Measurements from ENCODE around the gene CDC42EP4.

DNA sequence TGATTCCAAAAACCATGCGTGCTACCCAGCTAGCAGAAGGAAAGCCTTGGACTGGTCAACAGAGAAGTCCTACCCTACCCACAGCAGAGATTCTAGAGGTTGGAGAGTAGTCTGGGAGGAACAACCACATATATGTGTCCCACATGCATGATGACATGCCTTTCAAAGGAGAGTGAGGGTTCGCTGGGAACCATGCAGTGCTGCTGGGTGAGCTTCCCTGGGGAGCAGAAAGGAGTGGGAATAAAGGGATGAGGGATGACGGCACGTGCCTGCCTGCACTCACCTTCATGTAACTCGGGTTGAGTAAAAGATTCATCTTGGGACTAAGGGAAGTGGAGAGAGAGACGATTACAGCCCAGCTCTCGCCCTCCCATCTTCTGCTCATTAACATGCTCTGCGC, 59.9 kb downstream of the CDC42EP4 start:
- TF ChIP-seq POLR2A (IDR thresholded peaks at IDR 0.05), result no peak
- TF ChIP-seq, protein P1, sequence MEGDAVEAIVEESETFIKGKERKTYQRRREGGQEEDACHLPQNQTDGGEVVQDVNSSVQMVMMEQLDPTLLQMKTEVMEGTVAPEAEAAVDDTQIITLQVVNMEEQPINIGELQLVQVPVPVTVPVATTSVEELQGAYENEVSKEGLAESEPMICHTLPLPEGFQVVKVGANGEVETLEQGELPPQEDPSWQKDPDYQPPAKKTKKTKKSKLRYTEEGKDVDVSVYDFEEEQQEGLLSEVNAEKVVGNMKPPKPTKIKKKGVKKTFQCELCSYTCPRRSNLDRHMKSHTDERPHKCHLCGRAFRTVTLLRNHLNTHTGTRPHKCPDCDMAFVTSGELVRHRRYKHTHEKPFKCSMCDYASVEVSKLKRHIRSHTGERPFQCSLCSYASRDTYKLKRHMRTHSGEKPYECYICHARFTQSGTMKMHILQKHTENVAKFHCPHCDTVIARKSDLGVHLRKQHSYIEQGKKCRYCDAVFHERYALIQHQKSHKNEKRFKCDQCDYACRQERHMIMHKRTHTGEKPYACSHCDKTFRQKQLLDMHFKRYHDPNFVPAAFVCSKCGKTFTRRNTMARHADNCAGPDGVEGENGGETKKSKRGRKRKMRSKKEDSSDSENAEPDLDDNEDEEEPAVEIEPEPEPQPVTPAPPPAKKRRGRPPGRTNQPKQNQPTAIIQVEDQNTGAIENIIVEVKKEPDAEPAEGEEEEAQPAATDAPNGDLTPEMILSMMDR (IDR thresholded peaks at IDR 0.05), result no peak
- TF ChIP-seq EP300 (IDR thresholded peaks at IDR 0.05), result no peak

All from upper lobe of left lung (tissue), 4 donors.